Trophoblast cell (in vitro differentiated cells and primary cell): ENCODE measurements around the gene SCYL2.
A peak's percentile ranks its signal among the peaks of the same experiment; 100 is the strongest.

Experiments
- DNase-seq, 2 donors: peaks; one replicate each; pipeline ENCODE4 v3.0.0-alpha.2; 2016
- H2AFZ ChIP-seq: 2 replicates; pipeline ENCODE4 v1.6.1; 2013; ENCODE audit warnings: low read length, moderate library complexity, mild to moderate bottlenecking; ENCODE audit not compliant: insufficient read depth, poor library complexity
- H2AK5ac ChIP-seq: 2 replicates; pipeline ENCODE4 v1.6.1; 2013; ENCODE audit warnings: mild to moderate bottlenecking, low read length
- H2BK120ac ChIP-seq: 2 replicates; pipeline ENCODE4 v1.6.1; 2013; ENCODE audit warnings: low read length, mild to moderate bottlenecking, moderate library complexity; ENCODE audit not compliant: insufficient read depth, poor library complexity
- H2BK12ac ChIP-seq: 2 replicates; pipeline ENCODE4 v1.6.1; 2013; ENCODE audit warnings: mild to moderate bottlenecking, low read length, moderate library complexity
- H2BK5ac ChIP-seq: 2 replicates; pipeline ENCODE4 v1.6.1; 2013; ENCODE audit warnings: low read length, low read depth, moderate library complexity, mild to moderate bottlenecking; ENCODE audit not compliant: poor library complexity
- H3K14ac ChIP-seq: 2 replicates; pipeline ENCODE4 v1.6.1; 2013; ENCODE audit warnings: mild to moderate bottlenecking, low read length
- H3K18ac ChIP-seq: 2 replicates; pipeline ENCODE4 v1.6.1; 2013; ENCODE audit warnings: mild to moderate bottlenecking, low read length
- H3K23ac ChIP-seq: 2 replicates; pipeline ENCODE4 v1.6.1; 2013; ENCODE audit warnings: low read length
- H3K27ac ChIP-seq: 2 replicates; pipeline ENCODE4 v1.5.1; 2013; ENCODE audit warnings: low read depth, mild to moderate bottlenecking, inconsistent platforms, low read length, moderate library complexity
- H3K27me3 ChIP-seq: 2 replicates; pipeline ENCODE4 v1.6.1; 2013; ENCODE audit warnings: inconsistent platforms, mild to moderate bottlenecking, low read length, moderate library complexity; ENCODE audit not compliant: insufficient read depth
- H3K36me3 ChIP-seq, 2 experiments: 1 replicate in 1 of 2; 2 replicates in 1 of 2; pipeline ENCODE4 v1.6.1; 2013; ENCODE audit warnings: low read length in 2 of 2, mild to moderate bottlenecking in 2 of 2, moderate library complexity in 1 of 2; ENCODE audit not compliant: insufficient read depth in 2 of 2, control insufficient read depth in 1 of 2
- H3K4ac ChIP-seq: 2 replicates; pipeline ENCODE4 v1.6.1; 2013; ENCODE audit warnings: low read depth, mild to moderate bottlenecking, low read length, moderate library complexity
- H3K4me1 ChIP-seq, 2 experiments: 1 replicate in 1 of 2; 2 replicates in 1 of 2; pipeline ENCODE4 v1.6.1; 2013; ENCODE audit warnings: low read length in 2 of 2, mild to moderate bottlenecking in 2 of 2, moderate library complexity in 1 of 2; ENCODE audit not compliant: insufficient read depth in 2 of 2, control insufficient read depth in 1 of 2
- H3K4me2 ChIP-seq: 2 replicates; pipeline ENCODE4 v1.6.1; 2013; ENCODE audit warnings: inconsistent platforms, mild to moderate bottlenecking, low read length, moderate library complexity
- H3K4me3 ChIP-seq: 2 replicates; pipeline ENCODE4 v1.5.1; 2013; ENCODE audit warnings: mild to moderate bottlenecking, low read depth, low read length, inconsistent platforms
- H3K79me1 ChIP-seq: one replicate; pipeline ENCODE4 v1.6.1; 2013; ENCODE audit warnings: low read length
- H3K79me2 ChIP-seq: 2 replicates; pipeline ENCODE4 v1.6.1; 2013; ENCODE audit warnings: low read length, mild to moderate bottlenecking; ENCODE audit not compliant: control insufficient read depth, insufficient read depth, poor library complexity
- H3K9ac ChIP-seq: 2 replicates; pipeline ENCODE4 v1.6.1; 2013; ENCODE audit warnings: mild to moderate bottlenecking, low read length
- H3K9me3 ChIP-seq: 2 replicates; pipeline ENCODE4 v1.6.1; 2013; ENCODE audit warnings: low read depth, mild to moderate bottlenecking, control low read depth, inconsistent platforms, low read length; ENCODE audit not compliant: insufficient read depth
- H4K12ac ChIP-seq: 2 replicates; pipeline ENCODE4 v1.6.1; 2013; ENCODE audit warnings: low read depth, mild to moderate bottlenecking, low read length, moderate library complexity
- H4K8ac ChIP-seq: 2 replicates; pipeline ENCODE4 v1.6.1; 2013; ENCODE audit warnings: low read depth, mild to moderate bottlenecking, low read length, moderate library complexity
- H4K91ac ChIP-seq: one replicate; pipeline ENCODE4 v1.6.1; 2013; ENCODE audit warnings: low read depth, mild to moderate bottlenecking, low read length, moderate library complexity
- WGBS: extraction: QIAGEN DNeasy Blood & Tissue Kit; methylation state at CpG from one replicate; pipeline ENCODE4 v1.1.7; 2013; ENCODE audit warnings: missing lambda C conversion rate; ENCODE audit not compliant: insufficient read length, insufficient coverage; ENCODE audit errors: extremely low coverage; 5-methylcytosine and 5-hydroxymethylcytosine counted together

SCYL2 gene

GRCh38 chr12:100267603-100268281 lies 765 bp downstream of the SCYL2 start:
- Histone ChIP-seq H3K18ac (peak overlapping the region; percentile 99), H3K79me1 (peaks cover 13% of the 10 kb centered on the region), H4K91ac (peak overlapping the region; percentile 95), H3K27me3 (no peaks in the 10 kb centered on the region), H4K8ac (peak overlapping the region; percentile 98), H4K12ac (peak overlapping the region; percentile 94), H3K27ac (peak overlapping the region; percentile 100), H3K36me3 (no peaks in the 10 kb centered on the region), H2BK120ac (peak overlapping the region; percentile 98), H2AK5ac (peak overlapping the region; percentile 97), H2AFZ (peak overlapping the region; percentile 100), H3K14ac (peak overlapping the region; percentile 100), H3K4ac (peak overlapping the region; percentile 68), H2BK5ac (peak overlapping the region; percentile 99), H3K9ac (peak overlapping the region; percentile 100), H3K79me2 (peaks cover 11% of the 10 kb centered on the region), H3K9me3 (no peaks in the 10 kb centered on the region), H3K4me1 (peaks cover 0 to 8% of the 10 kb centered on the region in 2 experiments), H3K23ac (no peak overlapping the region), H2BK12ac (peak overlapping the region; percentile 95), H3K4me2 (peak overlapping the region; percentile 92), H3K4me3 (peak overlapping the region; percentile 98)
- peak; percentile 30 to 72 for DNase-seq
- no CpG with 5 or more reads among the region's 33 CpGs for WGBS

GRCh38 chr12:100268835-100269564 lies 2.0 kb downstream of the SCYL2 start:
- no peak overlapping the region for H4K8ac ChIP-seq
- H3K4me1 ChIP-seq, result peaks cover 0 to 8% of the 10 kb centered on the region in 2 experiments
- no peak overlapping the region for H2BK5ac ChIP-seq
- H3K79me1 ChIP-seq, result peaks cover 13% of the 10 kb centered on the region
- no peak overlapping the region for H2BK12ac ChIP-seq
- no peaks in the 10 kb centered on the region for H3K36me3 ChIP-seq
- no peak overlapping the region for H3K18ac ChIP-seq
- H3K27ac ChIP-seq, result no peak overlapping the region
- H3K9ac ChIP-seq, result no peak overlapping the region
- WGBS, result no CpG with 5 or more reads among the region's 5 CpGs
- peak overlapping the region; percentile 53 for H3K4ac ChIP-seq
- H2AFZ ChIP-seq, result no peak overlapping the region
- H3K23ac ChIP-seq, result no peak overlapping the region
- H3K4me3 ChIP-seq, result no peak overlapping the region
- no peak overlapping the region for H2BK120ac ChIP-seq
- peaks cover 11% of the 10 kb centered on the region for H3K79me2 ChIP-seq
- H3K9me3 ChIP-seq, result no peaks in the 10 kb centered on the region
- no peak overlapping the region for H3K14ac ChIP-seq
- H4K12ac ChIP-seq, result no peak overlapping the region
- DNase-seq, result no peak
- H2AK5ac ChIP-seq, result no peak overlapping the region
- no peak overlapping the region for H4K91ac ChIP-seq
- H3K27me3 ChIP-seq, result no peaks in the 10 kb centered on the region
- peak overlapping the region; percentile 59 for H3K4me2 ChIP-seq

DNA sequence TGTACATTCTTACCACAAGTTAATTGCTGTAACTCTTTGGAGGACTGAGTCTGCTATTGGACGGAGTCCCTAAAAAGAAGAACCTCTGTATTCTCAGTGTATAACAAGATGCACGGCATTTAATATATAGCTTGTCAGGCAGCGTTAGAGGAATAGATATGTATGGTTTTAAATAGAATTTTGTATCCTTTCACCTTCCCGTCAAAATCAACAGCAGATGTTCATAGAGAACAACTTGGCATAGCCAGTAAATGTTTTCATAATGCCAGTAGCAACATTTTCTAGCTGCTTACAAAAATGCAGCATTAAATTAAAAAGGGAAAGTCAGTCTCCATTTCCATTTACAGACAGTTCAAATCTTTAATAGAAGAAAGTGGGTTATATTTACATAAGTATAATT lies 6.8 kb downstream of the SCYL2 start:
- Histone ChIP-seq H4K8ac (no peak overlapping the region), H2BK12ac (no peak overlapping the region)

GRCh38 chr12:100274291-100274690 lies 7.3 kb downstream of the SCYL2 start:
- no peak for DNase-seq
- Histone ChIP-seq H3K4me2 (no peak overlapping the region), H4K91ac (no peak overlapping the region), H2BK12ac (no peak overlapping the region), H4K12ac (no peak overlapping the region), H3K27me3 (no peaks in the 10 kb centered on the region), H4K8ac (no peak overlapping the region), H3K9ac (no peak overlapping the region), H3K23ac (no peak overlapping the region), H3K9me3 (no peaks in the 10 kb centered on the region), H3K79me1 (peaks cover 3% of the 10 kb centered on the region), H3K36me3 (no peaks in the 10 kb centered on the region), H3K4me3 (no peak overlapping the region), H3K18ac (no peak overlapping the region), H2BK5ac (no peak overlapping the region), H3K4ac (no peak overlapping the region), H3K79me2 (peaks cover 5% of the 10 kb centered on the region), H2AFZ (no peak overlapping the region), H3K14ac (no peak overlapping the region), H2BK120ac (no peak overlapping the region), H3K27ac (no peak overlapping the region), H3K4me1 (peaks cover 4 to 5% of the 10 kb centered on the region in 2 experiments), H2AK5ac (no peak overlapping the region)
- no CpG with 5 or more reads among the region's 2 CpGs for WGBS

More for the DNA sequence above, 6.8 kb downstream of the SCYL2 start:
- H3K14ac ChIP-seq, result no peak overlapping the region
- peaks cover 0 to 3% of the 10 kb centered on the region in 2 experiments for H3K4me1 ChIP-seq
- H2AFZ ChIP-seq, result no peak overlapping the region
- no peak overlapping the region for H2BK120ac ChIP-seq
- no peaks in the 10 kb centered on the region for H3K36me3 ChIP-seq
- no peak for DNase-seq
- H3K27me3 ChIP-seq, result no peaks in the 10 kb centered on the region
- peaks cover 5% of the 10 kb centered on the region for H3K79me2 ChIP-seq
- H3K18ac ChIP-seq, result no peak overlapping the region
- no peak overlapping the region for H3K23ac ChIP-seq
- no peak overlapping the region for H3K4ac ChIP-seq
- no peak overlapping the region for H4K91ac ChIP-seq
- no peaks in the 10 kb centered on the region for H3K9me3 ChIP-seq
- no peak overlapping the region for H3K9ac ChIP-seq
- no peak overlapping the region for H3K4me2 ChIP-seq
- H2BK5ac ChIP-seq, result no peak overlapping the region
- H3K79me1 ChIP-seq, result no peaks in the 10 kb centered on the region
- H2AK5ac ChIP-seq, result no peak overlapping the region
- H3K4me3 ChIP-seq, result no peak overlapping the region
- no CpG with 5 or more reads among the region's 4 CpGs for WGBS
- H4K12ac ChIP-seq, result no peak overlapping the region
- H3K27ac ChIP-seq, result no peak overlapping the region
